NCI-H128 (cell line): Measurements from ENCODE around the gene ZRANB3.
"Not testable (repeated sequence)": the region's sequence is repeated elsewhere in the genome, so short reads cannot be mapped to it uniquely, and the experiment has no call there.

ENCODE experiments used
- DNase-seq: peaks from one replicate; lab custom pipeline; 2025; ENCODE audit not compliant: unreplicated experiment; lab: John Stamatoyannopoulos, UW

Gene ZRANB3

GRCh38 chr2:135490376-135490775 is 40.6 kb downstream of the ZRANB3 start:
- DNase-seq = no peak

DNA sequence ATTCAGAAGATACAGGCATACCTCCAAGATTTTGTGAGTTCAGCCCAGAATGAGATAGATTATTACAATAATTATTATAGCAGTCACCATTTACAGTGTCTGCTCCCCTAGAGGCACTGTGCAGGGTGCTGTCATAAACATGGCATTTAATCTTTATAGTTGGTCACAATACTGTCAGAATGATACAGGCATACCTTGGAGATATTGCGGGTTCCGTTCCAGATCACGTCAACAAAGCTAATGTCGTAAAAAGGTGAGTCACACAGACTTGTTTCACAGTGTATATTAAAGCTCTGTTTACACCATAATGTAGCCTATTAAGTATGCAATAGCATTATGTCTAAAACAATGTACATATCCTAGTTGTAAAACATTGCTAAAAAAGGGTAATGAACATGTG is 45.6 kb downstream of the ZRANB3 start:
- no peak for DNase-seq

DNA sequence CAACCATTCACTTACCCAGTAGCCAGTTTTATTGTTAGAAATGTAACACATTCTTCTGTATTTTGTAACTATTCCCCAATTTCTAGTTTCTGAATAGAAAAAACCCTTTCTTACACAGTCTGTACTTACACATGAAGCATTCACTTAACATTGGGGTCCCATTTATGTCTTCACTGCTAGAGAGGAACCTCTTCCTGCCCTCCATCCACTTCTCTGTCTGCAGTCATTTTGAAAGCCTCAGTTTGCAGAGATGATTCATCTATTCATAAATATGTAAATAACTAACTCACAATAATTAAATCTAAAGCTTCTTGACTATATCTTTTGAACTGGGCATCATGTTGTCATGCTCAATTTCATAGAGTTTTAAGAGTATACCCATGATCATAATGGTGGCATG is 55.9 kb downstream of the ZRANB3 start:
- DNase-seq = no peak

DNA sequence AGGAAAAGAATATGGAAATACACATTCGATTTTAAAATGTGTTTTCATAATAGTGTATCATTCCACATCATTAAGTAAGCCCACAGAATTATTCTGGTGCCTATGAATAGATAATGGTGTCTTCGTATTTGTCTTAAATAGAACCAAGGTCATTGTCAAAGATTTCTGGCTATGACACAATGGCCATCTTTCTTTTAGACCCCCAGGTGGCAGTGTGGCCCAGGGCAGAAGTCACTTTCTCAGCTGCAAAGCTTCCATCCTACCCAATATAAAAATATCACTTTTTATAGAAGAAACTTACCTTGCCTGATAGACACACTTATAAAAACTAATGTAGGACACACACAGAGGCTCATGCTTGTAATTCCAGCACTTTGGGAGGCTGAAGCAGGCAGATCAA is 57.5 kb downstream of the ZRANB3 start:
- no peak for DNase-seq

DNA sequence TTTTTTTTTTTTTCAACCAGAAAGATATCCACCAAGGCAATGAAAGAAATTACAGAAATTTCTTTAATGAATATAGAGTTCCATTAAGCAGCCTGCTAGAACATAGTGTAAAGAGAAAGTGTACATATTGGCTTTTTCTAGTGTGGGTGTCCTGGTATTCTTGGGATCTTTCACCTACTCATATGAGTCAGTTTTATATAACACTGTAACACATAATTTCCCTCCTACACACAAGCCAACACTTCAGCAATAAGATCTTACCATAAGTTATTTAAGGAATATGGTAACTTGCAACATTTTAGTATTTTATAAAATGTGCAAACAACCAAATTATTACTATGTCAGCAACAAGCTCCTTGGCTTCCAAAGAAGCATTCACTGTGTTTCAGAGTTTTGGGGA is 59.9 kb downstream of the ZRANB3 start:
- DNase-seq = no peak

DNA sequence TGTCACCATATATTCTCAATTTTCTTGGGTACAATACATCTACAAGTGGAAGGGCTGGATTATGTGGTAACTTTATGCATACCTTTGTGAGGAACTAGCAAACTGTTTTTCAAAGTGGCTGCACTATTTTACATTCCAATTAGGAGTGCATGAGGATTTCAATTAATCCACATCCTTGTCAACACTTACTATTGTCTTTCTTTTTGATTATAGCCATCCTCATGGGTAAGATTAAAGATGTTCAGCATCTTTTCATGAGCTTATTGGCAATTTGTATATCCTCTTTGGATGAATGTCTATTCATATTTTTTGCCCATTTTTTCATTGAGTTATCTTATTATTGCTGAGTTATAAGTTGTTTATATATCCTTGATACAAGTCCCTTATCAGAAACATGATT is 73.7 kb downstream of the ZRANB3 start:
- DNase-seq = no peak

- DNase-seq = no peak
Observed at GRCh38 chr2:135456835-135457234, 74.2 kb downstream of the ZRANB3 start.

- DNase-seq = no peak
Observed at GRCh38 chr2:135456431-135456830, 74.6 kb downstream of the ZRANB3 start.

- no peak for DNase-seq
Observed at GRCh38 chr2:135454608-135455007, 76.4 kb downstream of the ZRANB3 start.

GRCh38 chr2:135453027-135453426 is 78.0 kb downstream of the ZRANB3 start:
- not testable (repeated sequence) for DNase-seq

DNA sequence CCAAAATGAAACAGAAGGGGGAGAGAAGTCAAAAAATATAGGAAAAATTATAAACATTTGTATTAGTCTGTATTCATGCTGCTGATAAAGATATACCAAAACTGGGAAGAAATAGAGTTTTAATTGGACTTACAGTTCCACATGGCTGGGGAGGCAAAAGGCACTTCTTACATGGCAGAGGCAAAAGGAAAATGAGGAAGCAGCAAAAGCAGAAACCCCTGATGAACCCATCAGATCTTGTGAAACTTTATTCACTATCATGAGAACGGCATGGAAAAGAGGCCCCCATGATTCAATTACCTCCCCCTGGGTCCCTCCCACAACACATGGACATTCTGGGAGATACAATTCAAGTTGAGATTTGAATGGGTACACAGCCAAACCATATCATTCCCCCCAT is 79.1 kb downstream of the ZRANB3 start:
- no peak for DNase-seq

GRCh38 chr2:135443013-135443412 is 88.0 kb downstream of the ZRANB3 start:
- not testable (repeated sequence) for DNase-seq

DNA sequence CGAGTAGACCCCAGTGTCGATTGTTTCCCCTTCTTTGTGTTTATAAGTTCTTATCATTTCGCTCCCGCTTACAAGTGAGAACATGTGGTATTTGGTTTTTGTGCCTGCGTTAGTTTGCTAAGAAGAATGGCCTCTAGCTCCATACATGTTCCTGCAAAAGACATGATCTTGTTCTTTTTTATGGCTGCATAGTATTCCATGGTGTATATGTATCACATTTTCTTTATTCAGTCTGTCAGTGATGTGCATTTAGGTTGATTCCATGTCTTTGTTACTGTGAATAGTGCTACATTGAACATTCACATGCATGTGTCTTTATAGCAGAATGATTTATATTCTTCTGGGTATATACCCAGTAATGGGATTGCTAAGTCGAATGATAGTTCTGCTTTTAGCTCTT is 95.9 kb downstream of the ZRANB3 start:
- not testable (repeated sequence) for DNase-seq

DNA sequence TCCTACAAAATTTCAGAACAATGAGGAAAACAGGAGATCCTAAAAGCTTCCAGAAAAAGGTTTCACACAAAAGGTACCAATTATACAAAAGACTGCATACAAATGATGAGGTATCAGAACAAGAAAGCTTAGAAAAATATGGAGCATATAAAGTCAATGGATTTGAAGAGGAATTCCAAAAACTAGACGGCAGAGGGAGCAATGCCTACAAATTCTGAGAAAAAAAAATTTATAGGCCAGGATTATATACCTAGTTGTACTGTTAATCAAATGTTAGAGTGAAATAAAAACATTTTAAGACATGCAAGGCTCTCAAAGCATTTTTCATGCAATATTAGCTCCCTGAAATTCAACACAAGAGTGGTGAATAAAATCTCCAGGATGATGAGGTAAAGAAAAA is 106.2 kb downstream of the ZRANB3 start:
- no peak for DNase-seq

DNA sequence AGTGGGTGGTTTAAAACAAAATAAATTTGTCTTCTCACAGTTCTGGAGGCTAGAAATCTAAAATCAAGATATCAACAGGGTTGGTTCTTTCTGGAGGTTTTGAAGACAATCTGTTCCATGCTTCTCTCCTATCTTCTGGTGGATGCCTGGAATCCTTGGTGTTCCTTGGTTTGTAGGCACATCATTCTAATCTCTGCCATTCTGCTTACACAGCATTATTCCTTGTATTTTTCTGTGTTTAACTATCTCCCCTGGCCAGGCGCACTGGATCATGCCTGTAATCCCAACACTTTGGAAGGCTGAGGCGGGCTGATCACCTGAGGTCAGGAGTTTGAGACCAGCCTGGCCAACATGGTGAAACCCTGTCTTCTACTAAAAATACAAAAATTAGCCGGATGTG is 108.1 kb downstream of the ZRANB3 start:
- no peak for DNase-seq

DNA sequence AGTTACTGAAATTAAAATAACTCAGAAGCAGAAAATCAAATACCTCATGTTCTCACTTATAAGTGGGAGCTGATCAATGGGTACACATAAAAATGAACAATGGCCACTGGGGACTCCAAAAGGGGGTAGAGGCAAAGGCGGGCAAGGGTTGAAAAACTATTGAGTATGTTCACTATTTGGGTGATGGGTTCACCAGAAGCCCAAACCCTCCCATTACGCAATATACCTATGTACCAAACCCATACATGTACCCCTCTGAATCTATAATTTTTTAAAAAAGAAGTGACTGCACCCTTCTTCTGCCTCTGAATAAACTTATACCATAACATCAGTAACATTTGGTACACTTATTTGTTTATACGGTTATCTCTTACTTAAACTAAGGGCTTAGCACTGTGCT is 119.4 kb downstream of the ZRANB3 start:
- DNase-seq = no peak

GRCh38 chr2:135409436-135409835 is 121.6 kb downstream of the ZRANB3 start:
- no peak for DNase-seq

DNA sequence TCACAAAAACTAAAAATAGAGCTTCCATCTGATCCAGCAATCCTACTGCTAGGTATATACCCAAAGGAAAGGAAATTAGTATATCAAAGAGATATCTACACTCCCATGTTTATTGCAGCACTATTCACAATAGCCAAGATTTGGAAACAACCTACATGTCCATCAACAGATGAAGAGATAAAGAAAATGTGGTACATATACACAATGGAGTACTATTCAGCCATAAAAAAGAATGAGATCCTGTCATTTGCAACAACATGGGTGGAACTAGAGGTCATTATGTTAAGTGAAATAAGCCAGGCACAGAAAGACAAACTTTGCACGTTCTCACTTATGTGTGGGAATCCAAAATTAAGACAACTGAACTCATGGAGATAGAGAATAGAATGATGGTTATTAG is 134.8 kb downstream of the ZRANB3 start:
- not testable (repeated sequence) for DNase-seq

DNA sequence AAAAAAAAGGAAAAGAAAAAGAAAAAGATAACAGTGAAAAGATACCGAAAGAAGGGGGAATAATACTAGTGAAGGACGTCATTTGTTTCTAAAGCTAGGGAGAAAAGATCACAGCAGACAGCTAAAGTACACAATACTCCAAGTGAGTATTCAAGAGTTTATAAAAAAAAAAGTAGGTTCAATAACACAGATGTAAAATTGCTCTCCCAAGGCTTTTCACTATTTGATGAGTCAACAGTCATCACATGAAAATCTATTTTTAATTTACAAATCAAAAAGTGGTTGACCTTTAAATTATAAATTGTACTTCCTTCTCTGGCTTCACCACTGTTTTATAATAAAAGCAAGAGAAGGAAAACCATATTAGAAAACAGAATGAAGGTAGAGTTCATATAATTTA is 144.0 kb downstream of the ZRANB3 start:
- DNase-seq = no peak

DNA sequence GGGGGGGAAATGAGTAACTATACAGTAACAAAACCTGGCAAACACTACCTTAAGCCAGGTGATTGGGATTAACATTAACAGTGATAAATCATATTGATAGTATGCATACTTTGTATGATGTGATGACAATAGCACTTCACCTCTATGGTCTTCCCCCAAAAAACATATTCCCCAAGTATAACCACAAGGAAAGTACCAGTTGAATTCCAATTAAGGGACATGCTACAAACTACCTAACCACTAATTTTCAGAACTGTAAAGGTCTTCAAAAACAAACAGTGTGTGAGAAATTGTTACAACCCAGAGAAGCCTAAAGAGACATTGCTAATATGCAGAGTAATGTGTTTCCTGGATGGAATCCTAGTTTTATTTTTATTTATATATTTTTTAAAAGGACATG is 152.4 kb downstream of the ZRANB3 start:
- no peak for DNase-seq

- DNase-seq = no peak
Observed at GRCh38 chr2:135373702-135374101, 157.3 kb downstream of the ZRANB3 start.

DNA sequence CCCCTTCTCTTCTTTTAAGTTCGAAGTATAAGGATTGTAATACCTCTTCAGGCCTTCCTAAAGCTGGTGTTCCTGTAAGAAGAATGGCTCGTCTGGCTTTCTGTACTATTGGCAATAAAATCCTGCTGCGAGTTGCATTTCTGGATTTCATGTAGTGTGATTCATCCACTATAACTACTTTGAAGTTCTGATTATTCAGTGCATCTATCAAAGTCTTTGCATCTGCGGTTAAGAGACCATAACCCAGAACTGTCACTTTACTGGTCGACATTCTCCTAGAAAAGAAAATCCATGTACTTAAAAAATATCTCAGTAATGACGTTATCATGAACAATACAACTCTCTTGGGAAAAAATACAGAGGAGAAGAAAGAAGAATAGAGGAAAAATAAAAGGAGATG is 181.1 kb downstream of the ZRANB3 start:
- DNase-seq = no peak

DNA sequence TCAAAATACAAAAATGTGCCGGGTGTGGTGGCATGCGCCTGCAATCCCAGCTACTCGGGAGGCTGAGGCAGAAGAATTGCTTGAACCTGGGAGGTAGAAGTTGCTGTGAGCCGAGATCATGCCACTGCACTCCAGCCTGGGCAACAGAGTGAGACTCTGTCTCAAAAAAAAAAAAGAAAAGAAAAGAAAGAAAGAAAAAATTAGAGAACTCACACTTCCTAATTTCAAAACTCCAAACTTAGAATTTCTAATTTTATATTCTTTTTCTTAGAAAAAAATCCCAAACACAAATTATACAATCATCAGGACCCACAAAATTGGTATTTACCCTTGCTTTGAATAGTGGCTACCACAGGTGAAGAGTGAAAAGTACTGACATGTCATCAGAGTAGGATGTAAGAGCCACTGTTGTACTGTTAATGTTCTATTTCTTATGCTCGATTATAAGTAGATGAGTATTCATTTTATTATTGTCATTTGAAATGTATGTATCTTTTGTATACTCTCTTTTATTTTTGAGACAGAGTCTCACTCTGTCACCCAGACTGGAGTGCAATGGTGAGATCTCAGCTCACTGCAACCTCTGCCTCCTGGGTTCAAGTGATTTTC is 182.8 kb downstream of the ZRANB3 start:
- not testable (repeated sequence) for DNase-seq

GRCh38 chr2:135337071-135337470 is 193.9 kb downstream of the ZRANB3 start:
- no peak for DNase-seq
